ENCODE results near the gene TDRD15. TPM values are rescaled to one million over a fixed set of nuclear protein-coding genes. Genes with fewer than 3 reads are reported as not detected.

TDRD15 gene
- total and polyA plus RNA-seq, 2 of the 13 experiments (the other 11 are each of a cell fraction or from before 2014, with no cell fraction given), result 0.12 to 0.29 TPM

- no peak overlapping the region for H3K4me3 ChIP-seq (replicated peaks in 1 of 3; ENCODE audit: insufficient read depth in 1 of 3, low read depth in 2 of 3, low read length in 3 of 3)
- ChIA-PET POLR2A (interaction anchor here (0.7 to 1.7 kb wide), 3 partner anchors 11 to 43 kb away, joined by 3 to 4 read pairs (median 3); no protein-coding TSS in a partner anchor), CTCF (ENCODE audit: low intra/inter-chr PET ratio, low total read pairs) (no interaction called here)
- H4K20me1 ChIP-seq (ENCODE audit: insufficient read depth, low read length), result no peaks in the 10 kb centered on the region
- H3K27me3 ChIP-seq (ENCODE audit: control insufficient read depth in 1 of 2, insufficient read depth in 2 of 2, low read length in 2 of 2), result no peaks in the 10 kb centered on the region
- H3K4me2 ChIP-seq (ENCODE audit: low read depth, low read length), result no peak overlapping the region
- H3K27ac ChIP-seq (ENCODE audit: extremely low read length, insufficient read depth, low read length), result no peak overlapping the region
- no peak overlapping the region for H3K9ac ChIP-seq (ENCODE audit: insufficient read depth, low read depth, low read length)
- ATAC-seq, result no peak
- no peaks in the 10 kb centered on the region for H3K36me3 ChIP-seq (replicated peaks in 1 of 2; ENCODE audit: control insufficient read depth in 1 of 2, insufficient read depth in 2 of 2, low read length in 2 of 2)
- DNase-seq (ENCODE audit: low spot score), result no peak
- no peak overlapping the region for H2AFZ ChIP-seq (ENCODE audit: low read length)
- BruUV-seq (replicated peaks), result no TSS peak
- WGBS (ENCODE audit: low lambda C conversion rate), result 94% methylated on average over 4 of the region's 4 CpGs
- H3K79me2 ChIP-seq (ENCODE audit: insufficient read depth, low read length), result no peaks in the 10 kb centered on the region
- FAIRE-seq, result no peak
- peaks cover 7% of the 10 kb centered on the region for H3K4me1 ChIP-seq (ENCODE audit: insufficient read depth, low read length)
- intact Hi-C loops (cut with micrococcal nuclease; ENCODE audit: unreplicated experiment), result no loop called here
- in situ Hi-C loops (cut with HindIII; ENCODE audit: extremely low pct_ligation_motif_present, low pct_unique_long_range_greater_than_20kb), result no loop called here
- no peaks in the 10 kb centered on the region for H3K9me3 ChIP-seq (ENCODE audit: low read length)
- TF ChIP-seq, protein P1, sequence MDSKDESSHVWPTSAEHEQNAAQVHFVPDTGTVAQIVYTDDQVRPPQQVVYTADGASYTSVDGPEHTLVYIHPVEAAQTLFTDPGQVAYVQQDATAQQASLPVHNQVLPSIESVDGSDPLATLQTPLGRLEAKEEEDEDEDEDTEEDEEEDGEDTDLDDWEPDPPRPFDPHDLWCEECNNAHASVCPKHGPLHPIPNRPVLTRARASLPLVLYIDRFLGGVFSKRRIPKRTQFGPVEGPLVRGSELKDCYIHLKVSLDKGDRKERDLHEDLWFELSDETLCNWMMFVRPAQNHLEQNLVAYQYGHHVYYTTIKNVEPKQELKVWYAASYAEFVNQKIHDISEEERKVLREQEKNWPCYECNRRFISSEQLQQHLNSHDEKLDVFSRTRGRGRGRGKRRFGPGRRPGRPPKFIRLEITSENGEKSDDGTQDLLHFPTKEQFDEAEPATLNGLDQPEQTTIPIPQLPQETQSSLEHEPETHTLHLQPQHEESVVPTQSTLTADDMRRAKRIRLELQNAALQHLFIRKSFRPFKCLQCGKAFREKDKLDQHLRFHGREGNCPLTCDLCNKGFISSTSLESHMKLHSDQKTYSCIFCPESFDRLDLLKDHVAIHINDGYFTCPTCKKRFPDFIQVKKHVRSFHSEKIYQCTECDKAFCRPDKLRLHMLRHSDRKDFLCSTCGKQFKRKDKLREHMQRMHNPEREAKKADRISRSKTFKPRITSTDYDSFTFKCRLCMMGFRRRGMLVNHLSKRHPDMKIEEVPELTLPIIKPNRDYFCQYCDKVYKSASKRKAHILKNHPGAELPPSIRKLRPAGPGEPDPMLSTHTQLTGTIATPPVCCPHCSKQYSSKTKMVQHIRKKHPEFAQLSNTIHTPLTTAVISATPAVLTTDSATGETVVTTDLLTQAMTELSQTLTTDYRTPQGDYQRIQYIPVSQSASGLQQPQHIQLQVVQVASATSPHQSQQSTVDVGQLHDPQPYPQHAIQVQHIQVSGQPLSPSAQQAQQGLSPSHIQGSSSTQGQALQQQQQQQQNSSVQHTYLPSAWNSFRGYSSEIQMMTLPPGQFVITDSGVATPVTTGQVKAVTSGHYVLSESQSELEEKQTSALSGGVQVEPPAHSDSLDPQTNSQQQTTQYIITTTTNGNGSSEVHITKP (CRISPR knock-in tag; IDR thresholded peaks at IDR 0.05; ENCODE audit: low read depth), result no peak
- no peak for TF ChIP-seq TP53 (CRISPR knock-in tag; conservative IDR thresholded peaks at IDR 0.05)
Observed at GRCh38 chr2:21084401-21084800, 39.4 kb upstream of the TDRD15 start.

- H3K27ac ChIP-seq (ENCODE audit: extremely low read length, insufficient read depth, low read length), result peak overlapping the region; percentile 10
- H2AFZ ChIP-seq (ENCODE audit: low read length), result no peak overlapping the region
- no peaks in the 10 kb centered on the region for H4K20me1 ChIP-seq (ENCODE audit: insufficient read depth, low read length)
- DNase-seq (ENCODE audit: low spot score) (peak; percentile 23), FAIRE-seq (no peak), ATAC-seq (peak; percentile 84)
- in situ Hi-C loops (cut with HindIII; ENCODE audit: extremely low pct_ligation_motif_present, low pct_unique_long_range_greater_than_20kb) (no loop called here), intact Hi-C loops (cut with micrococcal nuclease; ENCODE audit: unreplicated experiment) (loop anchor here (2.0 kb wide), 1 partner anchor 16 kb away; no protein-coding TSS in a partner anchor)
- POLR2A ChIA-PET, result interaction anchor here (0.7 to 2.3 kb wide), 6 partner anchors 37 to 67 kb away, joined by 3 to 10 read pairs (median 5); no protein-coding TSS in a partner anchor
- no peaks in the 10 kb centered on the region for H3K36me3 ChIP-seq (replicated peaks in 1 of 2; ENCODE audit: control insufficient read depth in 1 of 2, insufficient read depth in 2 of 2, low read length in 2 of 2)
- no peaks in the 10 kb centered on the region for H3K27me3 ChIP-seq (ENCODE audit: control insufficient read depth in 1 of 2, insufficient read depth in 2 of 2, low read length in 2 of 2)
- BruUV-seq (replicated peaks), result no TSS peak
- 6% methylated on average over 3 of the region's 3 CpGs for WGBS (ENCODE audit: low lambda C conversion rate)
- no peaks in the 10 kb centered on the region for H3K9me3 ChIP-seq (ENCODE audit: low read length)
- H3K79me2 ChIP-seq (ENCODE audit: insufficient read depth, low read length), result no peaks in the 10 kb centered on the region
- H3K4me1 ChIP-seq (ENCODE audit: insufficient read depth, low read length), result peaks cover 52% of the 10 kb centered on the region
- H3K4me3 ChIP-seq (replicated peaks in 1 of 3; ENCODE audit: insufficient read depth in 1 of 3, low read depth in 2 of 3, low read length in 3 of 3), result no peak overlapping the region; a peak in 1 of 6 replicates
- CTCF ChIA-PET (ENCODE audit: low intra/inter-chr PET ratio, low total read pairs), result no interaction called here
- peak overlapping the region; percentile 51 for H3K4me2 ChIP-seq (ENCODE audit: low read depth, low read length)
- no peak overlapping the region for H3K9ac ChIP-seq (ENCODE audit: insufficient read depth, low read depth, low read length)
- TF ChIP-seq ZNF343 (CRISPR knock-in tag; IDR thresholded peaks at IDR 0.05), result peak; percentile 82
- TF ChIP-seq ZNF563 (CRISPR knock-in tag; IDR thresholded peaks at IDR 0.05), result no peak
- peak; percentile 46; the same call in 1 of the 2 replicates for TF ChIP-seq ZNF609 (CRISPR knock-in tag; IDR thresholded peaks at IDR 0.05; ENCODE audit: borderline replicate concordance)
- 0 out of 2 replicates have a peak, but pooled peaks have one; percentile 14 for TF ChIP-seq KAT2B (IDR thresholded peaks at IDR 0.05; ENCODE audit: borderline replicate concordance, low read depth, low read length)
- TF ChIP-seq RFXANK (CRISPR knock-in tag; IDR thresholded peaks at IDR 0.05), result 0 out of 2 replicates have a peak, but pooled peaks have one; percentile 20
- peak; percentile 27; the same call in 1 of the 2 replicates for TF ChIP-seq EHMT2 (IDR thresholded peaks at IDR 0.05; ENCODE audit: borderline replicate concordance, low read depth, low read length)
Observed at GRCh38 chr2:21092308-21092869, 31.4 kb upstream of the TDRD15 start.

All from HepG2 (cell line).